Astrocyte (in vitro differentiated cells and primary cell): ENCODE results near the gene BICRAL. TPM values are rescaled to one million over a fixed set of nuclear protein-coding genes. Genes with fewer than 3 reads are reported as not detected.

Experiments
- DNase-seq: peaks from one replicate; pipeline ENCODE4 v3.0.0-alpha.2; 2010; ENCODE audit warnings: low read depth
- FAIRE-seq: peaks from 2 replicates; lab custom pipeline; 2011; peaks lifted over from hg19 to GRCh38; lab: Jason Lieb, UNC
- H2AFZ ChIP-seq: 2 replicates; pipeline ENCODE4 v1.6.0; 2012; ENCODE audit warnings: low read depth, low read length, inconsistent platforms
- H3K27ac ChIP-seq: 2 replicates; pipeline ENCODE4 v1.5.1; 2011; ENCODE audit warnings: low read depth, low read length, inconsistent platforms
- H3K27me3 ChIP-seq: 2 replicates; pipeline ENCODE4 v1.6.0; 2011; ENCODE audit warnings: low read length, inconsistent platforms; ENCODE audit not compliant: insufficient read depth
- H3K36me3 ChIP-seq: 2 replicates; pipeline ENCODE4 v1.5.1; 2011; ENCODE audit warnings: low read length, inconsistent platforms; ENCODE audit not compliant: insufficient read depth
- H3K4me1 ChIP-seq: 2 replicates; pipeline ENCODE4 v1.5.1; 2011; ENCODE audit warnings: low read length, inconsistent platforms; ENCODE audit not compliant: insufficient read depth
- H3K4me2 ChIP-seq: 2 replicates; pipeline ENCODE4 v1.6.0; 2012; ENCODE audit warnings: low read length, inconsistent platforms
- H3K4me3 ChIP-seq: 2 replicates; pipeline ENCODE4 v1.5.1; 2011; ENCODE audit warnings: low read depth, mild to moderate bottlenecking, low read length, inconsistent platforms; ENCODE audit not compliant: insufficient read depth
- H3K79me2 ChIP-seq: 2 replicates; pipeline ENCODE4 v1.6.0; 2012; ENCODE audit warnings: mild to moderate bottlenecking, low read length, inconsistent platforms; ENCODE audit not compliant: insufficient read depth
- H3K9ac ChIP-seq: 2 replicates; pipeline ENCODE4 v1.6.0; 2012; ENCODE audit warnings: mild to moderate bottlenecking, low read length, inconsistent platforms
- H3K9me3 ChIP-seq: 2 replicates; pipeline ENCODE4 v1.5.1; 2012; ENCODE audit warnings: low read depth, mild to moderate bottlenecking, low read length, inconsistent platforms; ENCODE audit not compliant: insufficient read depth
- H4K20me1 ChIP-seq: 2 replicates; pipeline ENCODE4 v1.6.0; 2012; ENCODE audit warnings: low read length, inconsistent platforms; ENCODE audit not compliant: insufficient read depth
- H3K27ac Mint-ChIP-seq: one replicate; pipeline ENCODE4 v1.8.0; 2021; ENCODE audit warnings: mild to moderate bottlenecking, mixed read lengths; ENCODE audit not compliant: unreplicated experiment
- H3K27me3 Mint-ChIP-seq: one replicate; pipeline ENCODE4 v1.8.0; 2021; ENCODE audit warnings: low read depth, mixed read lengths; ENCODE audit not compliant: unreplicated experiment
- H3K36me3 Mint-ChIP-seq: one replicate; pipeline ENCODE4 v1.8.0; 2021; ENCODE audit warnings: low read depth, mixed read lengths; ENCODE audit not compliant: unreplicated experiment
- H3K4me1 Mint-ChIP-seq: one replicate; pipeline ENCODE4 v1.8.0; 2021; ENCODE audit warnings: low read depth, mixed read lengths; ENCODE audit not compliant: unreplicated experiment
- H3K4me3 Mint-ChIP-seq: one replicate; pipeline ENCODE4 v1.8.0; 2021; ENCODE audit warnings: mild to moderate bottlenecking, moderate library complexity, mixed read lengths; ENCODE audit not compliant: unreplicated experiment
- H3K9me3 Mint-ChIP-seq: one replicate; pipeline ENCODE4 v1.8.0; 2021; ENCODE audit warnings: mild to moderate bottlenecking, mixed read lengths; ENCODE audit not compliant: unreplicated experiment
- EZH2 ChIP-seq: IDR thresholded peaks from 2 replicates; pipeline ENCODE4 v1.6.1; 2012; ENCODE audit warnings: mild to moderate bottlenecking, low read length, inconsistent platforms; ENCODE audit not compliant: insufficient read depth
- total RNA-seq: library from RNA; stranded (reverse); gene quantifications from 2 replicates; pipeline ENCODE4 v1.2.1, GENCODE V29; 2021
- TF ChIP-seq, protein P1 (sequence below): IDR thresholded peaks from 2 replicates; pipeline ENCODE4 v1.5.1; 2011; ENCODE audit warnings: low read depth, mild to moderate bottlenecking, inconsistent platforms, low read length, moderate library complexity; ENCODE audit not compliant: insufficient read depth

The BICRAL gene
- total RNA-seq, 1 donor from 2014 or later = 5.9 TPM

GRCh38 chr6:42907336-42907735 lies 125.5 kb downstream of the BICRAL start:
- no peak overlapping the region for H3K27ac ChIP-seq
- H3K36me3 ChIP-seq = no peaks in the 10 kb centered on the region
- H3K36me3 Mint-ChIP-seq = no peaks in the 10 kb centered on the region
- no peak overlapping the region for H3K4me2 ChIP-seq
- H3K4me1 ChIP-seq = no peaks in the 10 kb centered on the region
- no peak for FAIRE-seq
- DNase-seq = no peak
- peaks cover 2% of the 10 kb centered on the region for H3K27me3 ChIP-seq
- no peak overlapping the region for H2AFZ ChIP-seq
- H3K9me3 ChIP-seq = no peaks in the 10 kb centered on the region
- H3K79me2 ChIP-seq = no peaks in the 10 kb centered on the region
- H3K4me1 Mint-ChIP-seq = no peaks in the 10 kb centered on the region
- no peak overlapping the region for H3K27ac Mint-ChIP-seq
- peaks cover 4% of the 10 kb centered on the region for H3K27me3 Mint-ChIP-seq
- H3K4me3 ChIP-seq = no peak overlapping the region
- no peak overlapping the region for H3K4me3 Mint-ChIP-seq
- TF ChIP-seq EZH2 = no peak
- TF ChIP-seq, protein P1, sequence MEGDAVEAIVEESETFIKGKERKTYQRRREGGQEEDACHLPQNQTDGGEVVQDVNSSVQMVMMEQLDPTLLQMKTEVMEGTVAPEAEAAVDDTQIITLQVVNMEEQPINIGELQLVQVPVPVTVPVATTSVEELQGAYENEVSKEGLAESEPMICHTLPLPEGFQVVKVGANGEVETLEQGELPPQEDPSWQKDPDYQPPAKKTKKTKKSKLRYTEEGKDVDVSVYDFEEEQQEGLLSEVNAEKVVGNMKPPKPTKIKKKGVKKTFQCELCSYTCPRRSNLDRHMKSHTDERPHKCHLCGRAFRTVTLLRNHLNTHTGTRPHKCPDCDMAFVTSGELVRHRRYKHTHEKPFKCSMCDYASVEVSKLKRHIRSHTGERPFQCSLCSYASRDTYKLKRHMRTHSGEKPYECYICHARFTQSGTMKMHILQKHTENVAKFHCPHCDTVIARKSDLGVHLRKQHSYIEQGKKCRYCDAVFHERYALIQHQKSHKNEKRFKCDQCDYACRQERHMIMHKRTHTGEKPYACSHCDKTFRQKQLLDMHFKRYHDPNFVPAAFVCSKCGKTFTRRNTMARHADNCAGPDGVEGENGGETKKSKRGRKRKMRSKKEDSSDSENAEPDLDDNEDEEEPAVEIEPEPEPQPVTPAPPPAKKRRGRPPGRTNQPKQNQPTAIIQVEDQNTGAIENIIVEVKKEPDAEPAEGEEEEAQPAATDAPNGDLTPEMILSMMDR = no peak
- H3K9me3 Mint-ChIP-seq = no peaks in the 10 kb centered on the region
- H3K9ac ChIP-seq = no peak overlapping the region
- H4K20me1 ChIP-seq = no peaks in the 10 kb centered on the region

- no peak overlapping the region for H3K27ac Mint-ChIP-seq
- FAIRE-seq = no peak
Measured at GRCh38 chr6:42909835-42910234, 128.0 kb downstream of the BICRAL start.

More at GRCh38 chr6:42909835-42910234, 128.0 kb downstream of the BICRAL start:
- Mint-ChIP-seq H3K27me3 (peaks cover 4% of the 10 kb centered on the region), H3K36me3 (no peaks in the 10 kb centered on the region), H3K4me1 (no peaks in the 10 kb centered on the region), H3K9me3 (no peaks in the 10 kb centered on the region), H3K4me3 (no peak overlapping the region)
- no peak overlapping the region for H3K4me2 ChIP-seq
- H3K27ac ChIP-seq = no peak overlapping the region
- no peak for DNase-seq
- no peaks in the 10 kb centered on the region for H4K20me1 ChIP-seq
- H3K4me3 ChIP-seq = no peak overlapping the region
- no peaks in the 10 kb centered on the region for H3K36me3 ChIP-seq
- no peaks in the 10 kb centered on the region for H3K9me3 ChIP-seq
- TF ChIP-seq, protein P1 = no peak
- no peak for TF ChIP-seq EZH2
- H3K9ac ChIP-seq = no peak overlapping the region
- peaks cover 2% of the 10 kb centered on the region for H3K27me3 ChIP-seq
- H2AFZ ChIP-seq = no peak overlapping the region
- H3K4me1 ChIP-seq = no peaks in the 10 kb centered on the region
- H3K79me2 ChIP-seq = no peaks in the 10 kb centered on the region
